Measurements from ENCODE around the gene GRK3. TPM values are rescaled to one million over a fixed set of nuclear protein-coding genes. Genes with fewer than 3 reads are reported as not detected.

GRK3 gene
- total and polyA plus RNA-seq, 2 of the 4 experiments (the other 2 are of a cell fraction), result 0.58 to 1.6 TPM

DNA sequence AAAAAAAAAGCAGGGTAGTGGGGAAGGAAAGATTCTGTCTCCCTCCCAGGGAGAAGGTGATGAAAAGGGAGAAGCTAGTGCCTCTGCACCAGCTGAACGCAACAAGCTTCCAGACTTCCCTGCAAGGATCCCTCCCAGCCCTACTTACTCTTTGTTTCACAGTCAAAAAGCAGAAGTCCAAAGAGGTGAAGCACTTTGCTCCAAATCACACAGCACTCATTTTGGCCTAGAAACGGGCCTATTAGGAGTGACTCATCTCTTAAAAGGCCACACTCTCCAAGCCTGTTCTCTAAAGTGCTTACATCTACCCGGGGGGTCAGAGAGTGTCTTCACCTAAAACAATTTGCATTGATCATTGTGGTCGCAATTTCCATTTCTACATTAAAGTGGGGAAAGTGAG is 17.7 kb upstream of the GRK3 start:
- H3K4ac ChIP-seq (ENCODE audit: low read depth, low read length), result no peak overlapping the region
- POLR2A ChIA-PET (ENCODE audit: unreplicated experiment), result no interaction called here
- intact Hi-C loops (cut with micrococcal nuclease), result no loop called here
- CTCF ChIA-PET, result no interaction called here
- no peaks in the 10 kb centered on the region for H3K4me1 ChIP-seq (ENCODE audit: control insufficient read depth, insufficient read depth, low read length)
- no peaks in the 10 kb centered on the region for H3K36me3 ChIP-seq (ENCODE audit: control insufficient read depth, insufficient read depth, low read length)
- H3K4me3 ChIP-seq (ENCODE audit: insufficient read depth, low read depth, low read length), result no peak overlapping the region
- no peak overlapping the region for H3K14ac ChIP-seq (replicated peaks; ENCODE audit: low read depth, low read length)
- H2BK15ac ChIP-seq (ENCODE audit: low read depth, low read length), result no peak overlapping the region
- no peak overlapping the region for H2AK9ac ChIP-seq (replicated peaks; ENCODE audit: low read depth, low read length, poor library complexity)
- in situ Hi-C loops (cut with MboI; ENCODE audit: low sequenced_read_pairs), result no loop called here
- H3K23ac ChIP-seq (ENCODE audit: low read depth, low read length), result no peak overlapping the region
- no CpG with 5 or more reads among the region's 4 CpGs for WGBS, 2 experiments (ENCODE audit: extremely low coverage in 2 of 2, insufficient read length in 1 of 2)
- peaks cover 3% of the 10 kb centered on the region for H3K27me3 ChIP-seq (ENCODE audit: control insufficient read depth, insufficient read depth, low read length)
- no TSS peak for BruUV-seq (replicated peaks)
- H4K20me1 ChIP-seq (ENCODE audit: insufficient read depth, low read length), result no peaks in the 10 kb centered on the region
- no peak overlapping the region for H4K8ac ChIP-seq (ENCODE audit: low read depth in 2 of 2, low read length in 2 of 2)
- dilution Hi-C loops (cut with HindIII; ENCODE audit: low sequenced_read_pairs, unreplicated experiment), result no loop called here
- H3K9me3 ChIP-seq (ENCODE audit: control insufficient read depth, insufficient read depth, low read length), result no peaks in the 10 kb centered on the region
- H2BK20ac ChIP-seq (ENCODE audit: low read depth, low read length), result no peak overlapping the region
- no peak overlapping the region for H2BK120ac ChIP-seq (ENCODE audit: low read depth, low read length)
- no peak overlapping the region for H4K5ac ChIP-seq (ENCODE audit: low read depth, low read length)
- H3K9ac ChIP-seq (ENCODE audit: low read depth, low read length), result no peak overlapping the region
- H2AFZ ChIP-seq (replicated peaks; ENCODE audit: low read length, poor library complexity), result no peak overlapping the region
- H4K91ac ChIP-seq (ENCODE audit: insufficient read depth, low read depth, low read length), result no peak overlapping the region
- H2BK5ac ChIP-seq (ENCODE audit: low read depth, low read length, poor library complexity, severe bottlenecking), result no peak overlapping the region
- TF ChIP-seq, protein P1, sequence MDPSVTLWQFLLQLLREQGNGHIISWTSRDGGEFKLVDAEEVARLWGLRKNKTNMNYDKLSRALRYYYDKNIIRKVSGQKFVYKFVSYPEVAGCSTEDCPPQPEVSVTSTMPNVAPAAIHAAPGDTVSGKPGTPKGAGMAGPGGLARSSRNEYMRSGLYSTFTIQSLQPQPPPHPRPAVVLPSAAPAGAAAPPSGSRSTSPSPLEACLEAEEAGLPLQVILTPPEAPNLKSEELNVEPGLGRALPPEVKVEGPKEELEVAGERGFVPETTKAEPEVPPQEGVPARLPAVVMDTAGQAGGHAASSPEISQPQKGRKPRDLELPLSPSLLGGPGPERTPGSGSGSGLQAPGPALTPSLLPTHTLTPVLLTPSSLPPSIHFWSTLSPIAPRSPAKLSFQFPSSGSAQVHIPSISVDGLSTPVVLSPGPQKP (IDR thresholded peaks at IDR 0.05; ENCODE audit: borderline replicate concordance, low read depth, low read length), result no peak
- TF ChIP-seq CHD1 (IDR thresholded peaks at IDR 0.05; ENCODE audit: low read depth, low read length), result no peak
- no peak for TF ChIP-seq FOS (IDR thresholded peaks at IDR 0.05; ENCODE audit: low read depth, low read length)
- TF ChIP-seq RFX5 (IDR thresholded peaks at IDR 0.05; ENCODE audit: low read depth, low read length), result no peak
- TF ChIP-seq, protein P2, sequence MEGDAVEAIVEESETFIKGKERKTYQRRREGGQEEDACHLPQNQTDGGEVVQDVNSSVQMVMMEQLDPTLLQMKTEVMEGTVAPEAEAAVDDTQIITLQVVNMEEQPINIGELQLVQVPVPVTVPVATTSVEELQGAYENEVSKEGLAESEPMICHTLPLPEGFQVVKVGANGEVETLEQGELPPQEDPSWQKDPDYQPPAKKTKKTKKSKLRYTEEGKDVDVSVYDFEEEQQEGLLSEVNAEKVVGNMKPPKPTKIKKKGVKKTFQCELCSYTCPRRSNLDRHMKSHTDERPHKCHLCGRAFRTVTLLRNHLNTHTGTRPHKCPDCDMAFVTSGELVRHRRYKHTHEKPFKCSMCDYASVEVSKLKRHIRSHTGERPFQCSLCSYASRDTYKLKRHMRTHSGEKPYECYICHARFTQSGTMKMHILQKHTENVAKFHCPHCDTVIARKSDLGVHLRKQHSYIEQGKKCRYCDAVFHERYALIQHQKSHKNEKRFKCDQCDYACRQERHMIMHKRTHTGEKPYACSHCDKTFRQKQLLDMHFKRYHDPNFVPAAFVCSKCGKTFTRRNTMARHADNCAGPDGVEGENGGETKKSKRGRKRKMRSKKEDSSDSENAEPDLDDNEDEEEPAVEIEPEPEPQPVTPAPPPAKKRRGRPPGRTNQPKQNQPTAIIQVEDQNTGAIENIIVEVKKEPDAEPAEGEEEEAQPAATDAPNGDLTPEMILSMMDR (conservative IDR thresholded peaks at IDR 0.05; ENCODE audit: low read depth, low read length), result no peak
- no peak for TF ChIP-seq BHLHE40 (IDR thresholded peaks at IDR 0.05; ENCODE audit: low read depth, low read length)
- no peak for TF ChIP-seq NFE2L2 (IDR thresholded peaks at IDR 0.05; ENCODE audit: low read depth, low read length)
- TF ChIP-seq MAFK (IDR thresholded peaks at IDR 0.05; ENCODE audit: low read depth, low read length), result no peak
- no peak for TF ChIP-seq RCOR1 (IDR thresholded peaks at IDR 0.05; ENCODE audit: insufficient replicate concordance, low read length)
- TF ChIP-seq, protein P3, sequence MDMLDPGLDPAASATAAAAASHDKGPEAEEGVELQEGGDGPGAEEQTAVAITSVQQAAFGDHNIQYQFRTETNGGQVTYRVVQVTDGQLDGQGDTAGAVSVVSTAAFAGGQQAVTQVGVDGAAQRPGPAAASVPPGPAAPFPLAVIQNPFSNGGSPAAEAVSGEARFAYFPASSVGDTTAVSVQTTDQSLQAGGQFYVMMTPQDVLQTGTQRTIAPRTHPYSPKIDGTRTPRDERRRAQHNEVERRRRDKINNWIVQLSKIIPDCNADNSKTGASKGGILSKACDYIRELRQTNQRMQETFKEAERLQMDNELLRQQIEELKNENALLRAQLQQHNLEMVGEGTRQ (IDR thresholded peaks at IDR 0.05; ENCODE audit: low read depth, low read length), result no peak
- TF ChIP-seq POLR2A (IDR thresholded peaks at IDR 0.05; ENCODE audit: low read depth, low read length), result no peak
- TF ChIP-seq CEBPB (IDR thresholded peaks at IDR 0.05; ENCODE audit: low read depth, low read length), result no peak
- TF ChIP-seq SMC3 (IDR thresholded peaks at IDR 0.05; ENCODE audit: low read depth, low read length), result no peak
- no peak for TF ChIP-seq MAZ (IDR thresholded peaks at IDR 0.05; ENCODE audit: borderline replicate concordance, low read depth, low read length)
- no peak for TF ChIP-seq MXI1 (IDR thresholded peaks at IDR 0.05; ENCODE audit: borderline replicate concordance, low read depth, low read length)
- no peak for TF ChIP-seq RAD21 (IDR thresholded peaks at IDR 0.05; ENCODE audit: low read length)
- H3K27ac ChIP-seq (ENCODE audit: insufficient read depth, low read length), result no peak overlapping the region
- DNase-seq (no peak), ATAC-seq (ENCODE audit: low read depth) (no peak)
- no peaks in the 10 kb centered on the region for H3K9me1 ChIP-seq (ENCODE audit: insufficient read depth, low read length)
- no peaks in the 10 kb centered on the region for H3K79me1 ChIP-seq (ENCODE audit: low read depth in 1 of 2, low read length in 2 of 2)
- no peak overlapping the region for H3K4me2 ChIP-seq (ENCODE audit: low read depth, low read length)
- no peak overlapping the region for H3K18ac ChIP-seq (ENCODE audit: low read depth, low read length)
- no peak overlapping the region for H3K56ac ChIP-seq (ENCODE audit: extremely low read depth, insufficient read depth, low read length)
- no peak overlapping the region for H2AK5ac ChIP-seq (ENCODE audit: low read depth, low read length)

Data from IMR-90 (cell line).